HepG2 (cell line): Measurements from ENCODE around the gene MOXD1.

Experiments used
- ASH2L ChIP-seq: fragments of 300-600, 200-600 bp; sonication (generic); IDR thresholded peaks from 2 replicates; pipeline ENCODE4 v1.7.0; 2017; ENCODE audit warnings: low read depth, mild to moderate bottlenecking, moderate library complexity, mixed read lengths, low read length; ENCODE audit not compliant: insufficient read length
- POLR2G ChIP-seq: fragments of 200-400 bp; formaldehyde crosslinking; IDR thresholded peaks from 2 replicates; pipeline ENCODE4 v1.6.1; 2018; ENCODE audit warnings: mild to moderate bottlenecking, low read depth, low read length, moderate library complexity
- ZFP37 ChIP-seq: sonication (generic); formaldehyde crosslinking; IDR thresholded peaks from 2 replicates; pipeline ENCODE4 v1.4.0; 2020; ENCODE audit warnings: missing genetic modification reagents, borderline replicate concordance
- ZNF24 ChIP-seq: fragments of 450-650 bp; IDR thresholded peaks from 2 replicates; pipeline ENCODE4 v1.6.1; 2017; ENCODE audit warnings: antibody characterized with exemption, mild to moderate bottlenecking
- ZNF598 ChIP-seq: sonication (generic); formaldehyde crosslinking; IDR thresholded peaks from 2 replicates; pipeline ENCODE4 v1.5.1; 2020; ENCODE audit warnings: mild to moderate bottlenecking, missing genetic modification reagents, borderline replicate concordance

DNA sequence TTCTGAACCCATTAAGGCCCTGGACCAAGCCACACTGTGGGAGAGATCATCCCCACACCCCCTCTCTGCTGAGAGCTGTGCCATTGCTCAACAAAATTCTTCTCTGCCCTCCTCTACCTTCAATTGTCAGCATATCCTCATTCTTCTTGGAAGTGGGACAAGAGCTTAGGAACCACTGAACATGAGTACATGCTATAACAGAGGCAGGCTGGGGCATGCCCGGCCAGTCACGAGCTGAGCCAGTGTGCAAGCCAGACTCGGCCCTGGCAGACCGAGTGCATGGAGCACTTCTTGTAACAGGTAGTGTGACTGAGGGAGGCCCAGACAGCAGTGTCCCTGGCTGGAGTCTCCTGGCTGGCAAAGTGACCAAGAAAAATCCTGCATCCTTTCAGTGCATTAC is 149.2 kb downstream of the MOXD1 start:
- no peak for TF ChIP-seq ZNF24
- TF ChIP-seq ZNF598 (CRISPR knock-in tag): no peak
- TF ChIP-seq ZFP37 (CRISPR knock-in tag): no peak
- TF ChIP-seq POLR2G: no peak
- TF ChIP-seq ASH2L: no peak
